IMR-90 (cell line): ENCODE data around the gene ZMIZ1. TPM values are rescaled to one million over a fixed set of nuclear protein-coding genes. Genes with fewer than 3 reads are reported as not detected.

Experiments used
- ATAC-seq: fragments of 200-7000 bp; cut with Tn5 transposase; 2 replicates; pipeline ENCODE4 v1.9.1; 2020; ENCODE audit warnings: low read depth, mild to moderate bottlenecking, moderate library complexity
- BruUV-seq: library from RNA; stranded (reverse); fragments of 400-500 nt; replicated peaks from 2 replicates; lab custom pipeline; 2021; lab: Mats Ljungman, UMichigan
- CTCF ChIA-PET: fragments of 300-600 bp; formaldehyde crosslinking; extraction: SDS; loops from one replicate; lab custom pipeline; 2021; ENCODE audit warnings: antibody characterized with exemption; lab: Yijun Ruan, JAX
- POLR2A ChIA-PET: fragments of 300-600 bp; sonication (Branson Sonifier 250); formaldehyde crosslinking; loops from one replicate; lab custom pipeline; 2022; ENCODE audit warnings: antibody characterized with exemption; ENCODE audit not compliant: unreplicated experiment; lab: Charles Lee
- DNase-seq: peaks from one replicate; pipeline ENCODE4 v3.0.0; 2013
- H2AFZ ChIP-seq: replicated peaks from 2 replicates; pipeline ENCODE3; 2013; ENCODE audit warnings: low read length, mild to moderate bottlenecking; ENCODE audit not compliant: poor library complexity
- H2AK5ac ChIP-seq: 2 replicates; pipeline ENCODE4 v1.6.1; 2013; ENCODE audit warnings: low read depth, low read length, inconsistent platforms
- H2AK9ac ChIP-seq: replicated peaks from 2 replicates; pipeline ENCODE3; 2013; ENCODE audit warnings: mild to moderate bottlenecking, low read depth, low read length, moderate library complexity; ENCODE audit not compliant: poor library complexity
- H2BK120ac ChIP-seq: 2 replicates; pipeline ENCODE4 v1.6.1; 2013; ENCODE audit warnings: low read depth, low read length, inconsistent platforms
- H2BK15ac ChIP-seq: 3 replicates; pipeline ENCODE4 v1.6.1; 2013; ENCODE audit warnings: low read depth, low read length, inconsistent platforms
- H2BK20ac ChIP-seq: 2 replicates; pipeline ENCODE4 v1.6.1; 2013; ENCODE audit warnings: low read depth, mild to moderate bottlenecking, inconsistent platforms, low read length, moderate library complexity
- H2BK5ac ChIP-seq: 2 replicates; pipeline ENCODE4 v1.6.1; 2013; ENCODE audit warnings: mild to moderate bottlenecking, low read depth, low read length, inconsistent platforms; ENCODE audit not compliant: poor library complexity, severe bottlenecking
- H3K14ac ChIP-seq: replicated peaks from 2 replicates; pipeline ENCODE4 v1.6.1; 2013; ENCODE audit warnings: low read depth, low read length, inconsistent platforms
- H3K18ac ChIP-seq: 2 replicates; pipeline ENCODE4 v1.6.1; 2013; ENCODE audit warnings: low read depth, low read length, control low read depth
- H3K23ac ChIP-seq: 2 replicates; pipeline ENCODE4 v1.6.1; 2013; ENCODE audit warnings: low read depth, low read length, inconsistent platforms
- H3K27ac ChIP-seq: 2 replicates; pipeline ENCODE4 v1.5.1; 2013; ENCODE audit warnings: mild to moderate bottlenecking, control low read depth, low read length; ENCODE audit not compliant: insufficient read depth
- H3K27me3 ChIP-seq: 2 replicates; pipeline ENCODE4 v1.6.1; 2013; ENCODE audit warnings: low read length; ENCODE audit not compliant: control insufficient read depth, insufficient read depth
- H3K36me3 ChIP-seq: 2 replicates; pipeline ENCODE4 v1.6.1; 2013; ENCODE audit warnings: low read length, mixed read lengths; ENCODE audit not compliant: control insufficient read depth, insufficient read depth
- H3K4ac ChIP-seq: 2 replicates; pipeline ENCODE4 v1.6.1; 2013; ENCODE audit warnings: low read depth, low read length, inconsistent platforms
- H3K4me1 ChIP-seq: 2 replicates; pipeline ENCODE4 v1.6.1; 2013; ENCODE audit warnings: low read length, mixed read lengths; ENCODE audit not compliant: control insufficient read depth, insufficient read depth
- H3K4me2 ChIP-seq: 2 replicates; pipeline ENCODE4 v1.6.1; 2013; ENCODE audit warnings: low read depth, mild to moderate bottlenecking, control low read depth, low read length, moderate library complexity
- H3K4me3 ChIP-seq: 2 replicates; pipeline ENCODE4 v1.5.1; 2013; ENCODE audit warnings: low read depth, mild to moderate bottlenecking, control low read depth, low read length, moderate library complexity; ENCODE audit not compliant: insufficient read depth
- H3K56ac ChIP-seq: 2 replicates; pipeline ENCODE4 v1.6.1; 2013; ENCODE audit warnings: low read length, inconsistent platforms; ENCODE audit not compliant: insufficient read depth; ENCODE audit errors: extremely low read depth
- H3K79me1 ChIP-seq, 2 experiments: 2 replicates each; pipeline ENCODE4 v1.6.1; 2013; ENCODE audit warnings: low read length in 2 of 2, inconsistent platforms in 1 of 2, low read depth in 1 of 2
- H3K9ac ChIP-seq: 2 replicates; pipeline ENCODE4 v1.6.1; 2013; ENCODE audit warnings: low read depth, low read length, control low read depth
- H3K9me1 ChIP-seq: 2 replicates; pipeline ENCODE4 v1.6.1; 2013; ENCODE audit warnings: low read length, inconsistent platforms; ENCODE audit not compliant: insufficient read depth
- H3K9me3 ChIP-seq: 2 replicates; pipeline ENCODE4 v1.6.1; 2013; ENCODE audit warnings: low read length; ENCODE audit not compliant: control insufficient read depth, insufficient read depth
- H4K20me1 ChIP-seq: 2 replicates; pipeline ENCODE4 v1.6.1; 2013; ENCODE audit warnings: low read length, inconsistent platforms; ENCODE audit not compliant: insufficient read depth
- H4K5ac ChIP-seq: 2 replicates; pipeline ENCODE4 v1.6.1; 2013; ENCODE audit warnings: mild to moderate bottlenecking, low read depth, low read length, control low read depth
- H4K8ac ChIP-seq, 2 experiments: 2 replicates each; pipeline ENCODE4 v1.6.1; 2013; ENCODE audit warnings: low read depth in 2 of 2, low read length in 2 of 2, control low read depth in 1 of 2, inconsistent platforms in 1 of 2
- H4K91ac ChIP-seq: 2 replicates; pipeline ENCODE4 v1.6.1; 2013; ENCODE audit warnings: low read depth, low read length, inconsistent platforms; ENCODE audit not compliant: insufficient read depth
- BHLHE40 ChIP-seq: fragments of 150-350 bp; IDR thresholded peaks from 2 replicates; pipeline ENCODE4 v1.6.1; 2016; ENCODE audit warnings: mild to moderate bottlenecking, low read depth, low read length
- ELK1 ChIP-seq: fragments of 150-350 bp; IDR thresholded peaks from 2 replicates; pipeline ENCODE4 v1.6.1; 2016; ENCODE audit warnings: low read depth, mild to moderate bottlenecking, low read length, moderate library complexity, borderline replicate concordance
- FOS ChIP-seq: fragments of 150-350 bp; IDR thresholded peaks from 2 replicates; pipeline ENCODE4 v1.6.1; 2016; ENCODE audit warnings: low read depth, low read length
- MAFK ChIP-seq: IDR thresholded peaks from 2 replicates; pipeline ENCODE4 v1.6.1; 2012; ENCODE audit warnings: low read depth, low read length, improper control_type of control experiment
- MAZ ChIP-seq: IDR thresholded peaks from 2 replicates; pipeline ENCODE4 v1.6.1; 2012; ENCODE audit warnings: low read depth, mild to moderate bottlenecking, low read length, improper control_type of control experiment, moderate library complexity, borderline replicate concordance
- MXI1 ChIP-seq: IDR thresholded peaks from 2 replicates; pipeline ENCODE4 v1.6.1; 2012; ENCODE audit warnings: low read depth, mild to moderate bottlenecking, low read length, moderate library complexity, borderline replicate concordance
- NFE2L2 ChIP-seq: fragments of 150-350 bp; IDR thresholded peaks from 2 replicates; pipeline ENCODE4 v1.6.1; 2016; ENCODE audit warnings: low read depth, mild to moderate bottlenecking, low read length
- POLR2A ChIP-seq: IDR thresholded peaks from 2 replicates; pipeline ENCODE4 v1.6.1; 2012; ENCODE audit warnings: mild to moderate bottlenecking, low read depth, low read length
- RAD21 ChIP-seq: IDR thresholded peaks from 2 replicates; pipeline ENCODE4 v1.6.1; 2012; ENCODE audit warnings: low read length, improper control_type of control experiment
- RCOR1 ChIP-seq: IDR thresholded peaks from 2 replicates; pipeline ENCODE4 v1.6.1; 2012; ENCODE audit warnings: mild to moderate bottlenecking, low read length, improper control_type of control experiment; ENCODE audit not compliant: insufficient replicate concordance
- RFX5 ChIP-seq: IDR thresholded peaks from 2 replicates; pipeline ENCODE4 v1.8.0; 2012; ENCODE audit warnings: low read depth, mild to moderate bottlenecking, low read length, moderate library complexity
- WGBS, 2 experiments: methylation state at CpG; one replicate each; pipeline versions ENCODE4 v1.1.5 to v1.1.7; 2013; ENCODE audit warnings: missing lambda C conversion rate in 2 of 2; ENCODE audit not compliant: insufficient read length in 1 of 2; ENCODE audit errors: extremely low coverage in 2 of 2; 5-methylcytosine and 5-hydroxymethylcytosine counted together
- dilution Hi-C: fragments of 300-500 bp; cut with HindIII; formaldehyde crosslinking; loops from one replicate; pipeline ENCODE4 v1.14.3; 2018; ENCODE audit warnings: low sequenced_read_pairs; ENCODE audit not compliant: unreplicated experiment
- in situ Hi-C: fragments of 300-500 bp; cut with MboI; formaldehyde crosslinking; loops from 3 replicates; pipeline ENCODE4 v1.14.3; 2019; ENCODE audit warnings: low sequenced_read_pairs, inconsistent platforms, mixed read lengths
- intact Hi-C: fragments of 100-400 bp; cut with micrococcal nuclease; formaldehyde crosslinking; loops from 2 replicates; pipeline ENCODE4 v1.10.0; 2022
- polyA plus RNA-seq, 3 experiments: library from polyadenylated mRNA; depleted of rRNA; stranded (reverse); fragments of >200 nt; gene quantifications; 2 replicates each; pipeline ENCODE4 v1.2.3, GENCODE V29; 2012; ENCODE audit warnings: low replicate concordance in 1 of 3
- total RNA-seq: library from RNA; depleted of rRNA; stranded (reverse); fragments of >200 nt; gene quantifications from 2 replicates; pipeline ENCODE4 v1.2.3, GENCODE V29; 2012

Gene ZMIZ1
- total and polyA plus RNA-seq, 2 of the 4 experiments (the other 2 are of a cell fraction) = 6.6 to 48.7 TPM

GRCh38 chr10:79125092-79125491 lies 56.3 kb downstream of the ZMIZ1 start:
- dilution Hi-C loops (no loop called here), in situ Hi-C loops (no loop called here), intact Hi-C loops (loop anchor here (5.0 kb wide), 1 partner anchor 43 kb away; no protein-coding TSS in a partner anchor)
- Histone ChIP-seq H3K27me3 (no peaks in the 10 kb centered on the region), H3K4me1 (peaks cover 29% of the 10 kb centered on the region), H2AK5ac (0 out of 2 replicates have a peak overlapping the region, but pooled peaks have one; percentile 11), H4K20me1 (peaks cover 81% of the 10 kb centered on the region), H3K23ac (0 out of 2 replicates have a peak overlapping the region, but pooled peaks have one; percentile 33), H3K79me1 (peaks cover 50 to 99% of the 10 kb centered on the region in 2 experiments), H2AK9ac (peak overlapping the region; percentile 44), H3K4me2 (no peak overlapping the region), H4K8ac (no peak overlapping the region), H2BK15ac (no peak overlapping the region), H3K27ac (no peak overlapping the region), H3K9ac (no peak overlapping the region), H4K91ac (no peak overlapping the region), H3K4me3 (no peak overlapping the region), H3K18ac (no peak overlapping the region), H2BK20ac (no peak overlapping the region), H3K14ac (no peak overlapping the region), H2BK120ac (no peak overlapping the region), H3K56ac (no peak overlapping the region), H3K9me1 (peaks cover 18% of the 10 kb centered on the region), H3K9me3 (no peaks in the 10 kb centered on the region), H2BK5ac (no peak overlapping the region), H3K36me3 (peaks cover 70% of the 10 kb centered on the region), H4K5ac (no peak overlapping the region), H2AFZ (no peak overlapping the region), H3K4ac (no peak overlapping the region; the same call in 1 of the 2 replicates)
- 83% methylated on average over 1 of the region's 7 CpGs; no CpG with 5 or more reads in 1 of the 2 experiments for WGBS, 2 experiments
- TF ChIP-seq MXI1 (no peak), NFE2L2 (no peak), FOS (no peak), POLR2A (no peak), RCOR1 (no peak), RAD21 (no peak), BHLHE40 (no peak), RFX5 (no peak), MAZ (no peak), MAFK (no peak), ELK1 (no peak)
- no peak for DNase-seq
- CTCF ChIA-PET = no interaction called here
- POLR2A ChIA-PET = no interaction called here
- ATAC-seq = no peak
- no TSS peak for BruUV-seq
